T1000 (cell line): Measurements from ENCODE around the gene INTS13.
A peak's percentile ranks its signal among the peaks of the same experiment; 100 is the strongest.
"Not testable (repeated sequence)": the region's sequence is repeated elsewhere in the genome, so short reads cannot be mapped to it uniquely, and the experiment has no call there.

Experiments
- DNase-seq: peaks from one replicate; lab custom pipeline; 2025; ENCODE audit warnings: mixed read lengths; lab: John Stamatoyannopoulos, UW

The INTS13 gene

GRCh38 chr12:26936559-26937442 is 980 bp downstream of the INTS13 start:
- no peak for DNase-seq

GRCh38 chr12:26935636-26936378 is 2.0 kb downstream of the INTS13 start:
- no peak for DNase-seq

GRCh38 chr12:26929590-26929989 is 8.2 kb downstream of the INTS13 start:
- DNase-seq: no peak

- DNase-seq: no peak
These were observed 9.1 kb downstream of the INTS13 start for GRCh38 chr12:26928661-26929060.

GRCh38 chr12:26921886-26922285 is 15.9 kb downstream of the INTS13 start:
- no peak for DNase-seq

GRCh38 chr12:26919216-26919555 is 18.6 kb downstream of the INTS13 start:
- no peak for DNase-seq

- DNase-seq: no peak
These were observed 19.2 kb downstream of the INTS13 start for GRCh38 chr12:26918321-26919215.

GRCh38 chr12:26906704-26907103 is 31.1 kb downstream of the INTS13 start:
- DNase-seq: no peak

GRCh38 chr12:26906024-26906423 is 31.8 kb downstream of the INTS13 start:
- DNase-seq: no peak

- not testable (repeated sequence) for DNase-seq
These were observed 34.4 kb downstream of the INTS13 start for GRCh38 chr12:26903396-26903795.

GRCh38 chr12:26896913-26897312 is 40.9 kb downstream of the INTS13 start:
- no peak for DNase-seq

GRCh38 chr12:26895672-26896071 is 42.1 kb downstream of the INTS13 start:
- no peak for DNase-seq

- no peak for DNase-seq
These were observed 46.1 kb downstream of the INTS13 start for GRCh38 chr12:26891704-26892103.

GRCh38 chr12:26890784-26891183 is 47.0 kb downstream of the INTS13 start:
- DNase-seq: no peak

GRCh38 chr12:26884765-26885576 is 52.8 kb downstream of the INTS13 start:
- DNase-seq: peak; percentile 50

- no peak for DNase-seq
These were observed 57.2 kb downstream of the INTS13 start for GRCh38 chr12:26880625-26881024.

GRCh38 chr12:26878661-26879119 is 59.1 kb downstream of the INTS13 start:
- no peak for DNase-seq

- no peak for DNase-seq
These were observed 63.1 kb downstream of the INTS13 start for GRCh38 chr12:26874501-26875296.

- DNase-seq: no peak
These were observed 65.2 kb downstream of the INTS13 start for GRCh38 chr12:26872625-26873024.

GRCh38 chr12:26871985-26872384 is 65.8 kb downstream of the INTS13 start:
- no peak for DNase-seq
